Stimulated activated naive CD8-positive, alpha-beta T cell treated with anti-CD3 and anti-CD28 coated beads, Interleukin-15, amount 100 ng/mL, for 72 hours (primary cell): ENCODE data around the gene TMIGD3.

Experiments
- ATAC-seq: fragments of 150-1000 bp; cut with Tn5 transposase; 2 replicates; pipeline ENCODE4 v1.10.0; 2021; ENCODE audit warnings: mild to moderate bottlenecking, moderate library complexity
- DNase-seq, 2 donors: peaks; one replicate each; pipeline ENCODE4 v3.0.0; 2021 to 2022
- H3K27ac Mint-ChIP-seq, 2 donors: one replicate each; pipeline ENCODE4 v1.8.0; 2022; ENCODE audit warnings: mild to moderate bottlenecking in 2 of 2, mixed read lengths in 2 of 2, moderate library complexity in 2 of 2
- H3K27me3 Mint-ChIP-seq: one replicate; pipeline ENCODE4 v1.8.0; 2022; ENCODE audit warnings: mixed read lengths
- H3K4me1 Mint-ChIP-seq: one replicate; pipeline ENCODE4 v1.8.0; 2022; ENCODE audit warnings: mild to moderate bottlenecking, mixed read lengths
- H3K4me3 Mint-ChIP-seq, 2 donors: one replicate each; pipeline ENCODE4 v1.8.0; 2022; ENCODE audit warnings: mild to moderate bottlenecking in 2 of 2, mixed read lengths in 2 of 2, moderate library complexity in 1 of 2
- H3K9me3 Mint-ChIP-seq, 2 donors: one replicate each; pipeline ENCODE4 v1.8.0; 2022; ENCODE audit warnings: mixed read lengths in 2 of 2

The TMIGD3 gene

GRCh38 chr1:111448918-111449702 is 54.3 kb downstream of the TMIGD3 start, which contains the start of the genes ATP5PB and WDR77:
TSS of gene ATP5PB (plus strand) at chr1:111449464. CDS start at chr1:111449542, 78 bp downstream.
TSS of gene WDR77 (minus strand) at chr1:111449256. CDS start at chr1:111449169, 87 bp downstream.
- Mint-ChIP-seq H3K4me3 (peak within 1 kb of the TSS; percentile 100), H3K27ac (peak within 1 kb of the TSS; percentile 99 to 100), H3K9me3 (no peaks in the 10 kb centered on the region), H3K4me1 (peaks cover 67% of the 10 kb centered on the region), H3K27me3 (no peaks in the 10 kb centered on the region)
- peak; percentile 90 to 96 for DNase-seq
- peak; percentile 96 for ATAC-seq

- Mint-ChIP-seq H3K27ac (peak overlapping the region; percentile 88 to 99), H3K9me3 (no peaks in the 10 kb centered on the region), H3K4me3 (peak overlapping the region; percentile 100), H3K27me3 (no peaks in the 10 kb centered on the region), H3K4me1 (peaks cover 67% of the 10 kb centered on the region)
- peak; percentile 68 for ATAC-seq
- DNase-seq: peak in 1 of 2 donors; percentile 45
Measured at GRCh38 chr1:111448482-111448917, 54.9 kb downstream of the TMIGD3 start.

DNA sequence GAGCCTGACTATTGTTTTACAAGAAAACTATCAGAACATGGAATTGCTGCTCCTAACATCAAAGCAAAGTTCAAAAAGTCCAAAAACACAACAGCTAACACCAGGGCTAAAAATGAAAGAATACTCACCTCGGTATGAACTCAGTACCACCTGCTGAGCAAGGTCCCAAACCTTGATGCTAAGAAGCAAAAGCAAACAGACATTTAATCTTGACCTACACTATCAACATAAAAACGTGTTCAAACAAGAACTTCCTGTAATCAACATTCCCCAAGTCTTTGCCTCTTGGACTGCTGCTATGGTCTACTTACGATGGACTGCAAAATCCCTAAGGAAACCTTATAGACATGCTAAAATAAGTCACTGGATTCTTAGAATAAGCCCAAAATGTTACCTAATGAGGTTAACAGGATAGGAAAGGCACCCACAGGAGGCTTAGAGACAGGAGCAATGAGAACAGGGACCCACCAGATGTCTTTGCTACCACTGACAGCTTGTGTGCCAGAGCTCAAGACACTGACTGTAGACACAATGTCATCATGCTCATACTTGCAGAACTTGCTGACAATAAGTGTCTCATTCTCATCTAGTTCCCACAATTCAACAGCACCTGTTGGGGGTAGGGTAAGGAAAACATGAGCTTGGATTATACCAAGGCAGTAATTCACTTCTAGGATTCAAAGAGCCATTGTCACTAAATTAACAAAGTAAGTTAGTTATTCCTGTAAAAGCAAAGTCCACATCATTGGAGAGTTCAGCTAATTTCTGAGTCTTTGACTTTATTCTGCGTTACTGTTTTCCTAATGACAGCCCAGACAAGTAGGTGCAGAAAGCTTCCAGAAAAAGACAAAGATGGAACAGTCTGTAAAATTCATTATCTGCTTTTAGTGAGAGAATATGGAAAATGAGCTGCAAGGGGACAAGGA is 56.2 kb downstream of the TMIGD3 start:
- H3K27ac Mint-ChIP-seq: peak overlapping the region; percentile 23 to 42
- no peaks in the 10 kb centered on the region for H3K9me3 Mint-ChIP-seq
- DNase-seq: no peak
- no peaks in the 10 kb centered on the region for H3K27me3 Mint-ChIP-seq
- H3K4me1 Mint-ChIP-seq: peaks cover 67% of the 10 kb centered on the region
- H3K4me3 Mint-ChIP-seq: peak overlapping the region; percentile 100
- ATAC-seq: no peak

DNA sequence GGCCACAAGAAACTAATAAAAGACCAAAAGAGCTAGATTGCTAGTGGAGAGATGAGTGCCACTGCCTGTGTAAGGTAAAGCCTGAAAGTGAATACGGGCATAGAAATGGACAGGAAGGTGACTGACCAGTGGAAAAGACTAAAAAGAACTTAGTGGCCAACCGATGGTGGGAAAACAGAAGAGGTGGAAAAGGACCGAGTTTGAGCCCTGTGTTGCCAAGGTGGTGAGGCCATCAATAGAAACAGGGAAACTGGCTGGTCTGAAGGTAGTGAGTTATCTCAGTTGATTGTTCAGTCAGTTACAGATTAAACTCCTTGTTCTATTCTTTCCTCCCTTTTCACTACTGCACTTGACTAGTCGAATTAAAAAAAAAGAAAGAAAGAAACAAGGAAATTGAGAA is 56.9 kb downstream of the TMIGD3 start:
- H3K4me3 Mint-ChIP-seq: peak overlapping the region; percentile 16 to 100
- H3K27ac Mint-ChIP-seq: peak overlapping the region; percentile 22 to 72
- ATAC-seq: no peak
- H3K27me3 Mint-ChIP-seq: no peaks in the 10 kb centered on the region
- DNase-seq: no peak
- peaks cover 66% of the 10 kb centered on the region for H3K4me1 Mint-ChIP-seq
- no peaks in the 10 kb centered on the region for H3K9me3 Mint-ChIP-seq

GRCh38 chr1:111444031-111444430 is 59.4 kb downstream of the TMIGD3 start:
- Mint-ChIP-seq H3K27ac (peak overlapping the region; percentile 2 to 19), H3K9me3 (no peaks in the 10 kb centered on the region), H3K4me1 (peaks cover 56% of the 10 kb centered on the region), H3K27me3 (no peaks in the 10 kb centered on the region), H3K4me3 (no peak overlapping the region)
- ATAC-seq (no peak), DNase-seq (no peak)

- Mint-ChIP-seq H3K4me1 (peaks cover 48% of the 10 kb centered on the region), H3K4me3 (peak overlapping the region in 1 of 2 donors; percentile 9), H3K27me3 (no peaks in the 10 kb centered on the region), H3K27ac (peak overlapping the region in 1 of 2 donors; percentile 73), H3K9me3 (no peaks in the 10 kb centered on the region)
- ATAC-seq (peak; percentile 88), DNase-seq (peak in 1 of 2 donors; percentile 38)
Measured at GRCh38 chr1:111442457-111442856, 61.0 kb downstream of the TMIGD3 start.

- H3K27me3 Mint-ChIP-seq: no peaks in the 10 kb centered on the region
- no peak overlapping the region for H3K4me3 Mint-ChIP-seq
- peaks cover 40% of the 10 kb centered on the region for H3K4me1 Mint-ChIP-seq
- no peaks in the 10 kb centered on the region for H3K9me3 Mint-ChIP-seq
- DNase-seq: peak; percentile 53 to 57
- peak overlapping the region in 1 of 2 donors; percentile 75 for H3K27ac Mint-ChIP-seq
- peak; percentile 77 for ATAC-seq
Measured at GRCh38 chr1:111441573-111442192, 61.8 kb downstream of the TMIGD3 start.

DNA sequence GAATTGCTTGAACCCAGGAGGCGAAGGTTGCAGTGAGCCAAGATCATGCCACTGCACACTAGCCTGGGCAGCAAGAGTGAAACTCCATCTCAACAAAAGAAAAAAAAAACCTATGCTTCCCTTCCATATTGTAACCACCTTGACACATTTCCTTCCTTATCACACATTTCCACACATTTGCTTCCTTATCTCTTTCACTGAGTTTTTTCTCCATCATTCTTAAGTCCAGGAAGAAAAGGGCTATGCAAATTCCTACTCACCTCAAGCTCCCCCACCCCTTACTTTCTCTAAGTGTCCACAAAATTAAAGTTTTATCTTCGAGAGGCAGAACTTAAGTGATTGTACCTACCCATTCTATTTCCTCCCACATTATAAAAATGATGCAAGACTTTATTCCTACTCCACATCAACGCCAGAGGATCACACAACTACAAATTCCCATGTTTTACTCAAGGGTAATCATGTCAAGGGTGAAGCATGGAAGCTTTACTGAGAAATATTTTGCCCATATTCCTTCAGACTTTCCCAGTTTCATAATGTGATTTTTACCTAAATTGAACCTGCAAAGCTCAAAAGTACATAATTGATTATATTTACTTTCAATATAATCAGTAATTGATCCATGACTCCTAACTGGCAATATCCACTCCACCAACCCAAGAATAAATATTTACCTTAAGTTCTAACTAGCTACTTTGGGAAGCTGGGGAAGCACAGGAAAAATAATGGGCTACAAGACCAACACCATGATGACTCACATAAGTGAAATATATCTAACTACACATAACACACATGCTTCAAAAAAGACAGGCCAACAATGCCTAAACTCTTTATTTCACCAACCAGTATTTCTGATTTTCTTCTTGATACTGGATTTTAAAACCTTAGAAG is 63.7 kb downstream of the TMIGD3 start:
- ATAC-seq: no peak
- peaks cover 31% of the 10 kb centered on the region for H3K4me1 Mint-ChIP-seq
- H3K27ac Mint-ChIP-seq: peak overlapping the region in 1 of 2 donors; percentile 67
- no peaks in the 10 kb centered on the region for H3K9me3 Mint-ChIP-seq
- H3K4me3 Mint-ChIP-seq: no peak overlapping the region
- no peak for DNase-seq
- H3K27me3 Mint-ChIP-seq: no peaks in the 10 kb centered on the region

DNA sequence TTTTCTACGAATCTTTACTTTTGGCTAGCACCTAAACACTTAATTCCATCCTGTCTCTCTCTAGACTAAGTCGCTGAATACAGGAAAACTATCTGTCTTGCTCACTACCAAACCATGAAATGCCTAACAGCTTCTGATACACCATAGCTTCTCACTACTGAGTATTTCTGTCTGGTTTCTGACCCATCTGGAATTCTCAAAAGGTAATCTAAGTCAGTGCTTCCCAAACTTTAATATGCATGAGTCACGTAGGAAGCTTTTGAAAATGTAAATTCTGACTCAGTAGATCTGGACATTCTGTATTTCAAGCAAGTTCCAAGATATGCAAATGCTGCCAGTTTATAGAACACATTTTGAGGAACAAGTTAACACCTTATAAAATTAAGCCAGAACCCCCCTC is 66.7 kb downstream of the TMIGD3 start:
- no peak overlapping the region for H3K27ac Mint-ChIP-seq
- ATAC-seq (no peak), DNase-seq (no peak)
- H3K9me3 Mint-ChIP-seq: no peaks in the 10 kb centered on the region
- H3K4me3 Mint-ChIP-seq: no peak overlapping the region
- H3K4me1 Mint-ChIP-seq: peaks cover 7% of the 10 kb centered on the region
- H3K27me3 Mint-ChIP-seq: no peaks in the 10 kb centered on the region
